Testis (tissue), 2 donors: ENCODE data around the gene MAP3K14.

ENCODE experiments used
- POLR2A ChIP-seq: fragments of 450-650 bp; IDR thresholded peaks from one replicate; pipeline ENCODE4 v1.6.1; 2017; ENCODE audit warnings: antibody characterized with exemption, mild to moderate bottlenecking, moderate library complexity
- TF ChIP-seq, protein P1 (sequence below), 3 experiments: fragments of 450-650 bp in 2 of 3; fragments of 200-600 bp in 1 of 3; sonication (generic) in 1 of 3; IDR thresholded peaks; one replicate each; pipeline ENCODE4 v1.5.1; 2016 to 2019; ENCODE audit warnings: antibody characterized with exemption in 3 of 3, mild to moderate bottlenecking in 2 of 3, moderate library complexity in 1 of 3

- TF ChIP-seq POLR2A, result no peak
- TF ChIP-seq, protein P1, sequence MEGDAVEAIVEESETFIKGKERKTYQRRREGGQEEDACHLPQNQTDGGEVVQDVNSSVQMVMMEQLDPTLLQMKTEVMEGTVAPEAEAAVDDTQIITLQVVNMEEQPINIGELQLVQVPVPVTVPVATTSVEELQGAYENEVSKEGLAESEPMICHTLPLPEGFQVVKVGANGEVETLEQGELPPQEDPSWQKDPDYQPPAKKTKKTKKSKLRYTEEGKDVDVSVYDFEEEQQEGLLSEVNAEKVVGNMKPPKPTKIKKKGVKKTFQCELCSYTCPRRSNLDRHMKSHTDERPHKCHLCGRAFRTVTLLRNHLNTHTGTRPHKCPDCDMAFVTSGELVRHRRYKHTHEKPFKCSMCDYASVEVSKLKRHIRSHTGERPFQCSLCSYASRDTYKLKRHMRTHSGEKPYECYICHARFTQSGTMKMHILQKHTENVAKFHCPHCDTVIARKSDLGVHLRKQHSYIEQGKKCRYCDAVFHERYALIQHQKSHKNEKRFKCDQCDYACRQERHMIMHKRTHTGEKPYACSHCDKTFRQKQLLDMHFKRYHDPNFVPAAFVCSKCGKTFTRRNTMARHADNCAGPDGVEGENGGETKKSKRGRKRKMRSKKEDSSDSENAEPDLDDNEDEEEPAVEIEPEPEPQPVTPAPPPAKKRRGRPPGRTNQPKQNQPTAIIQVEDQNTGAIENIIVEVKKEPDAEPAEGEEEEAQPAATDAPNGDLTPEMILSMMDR (IDR thresholded peaks at IDR 0.05), result no peak
These were observed 90.2 kb downstream of the MAP3K14 start for GRCh38 chr17:45226576-45226975.
